Prostate gland (tissue), 2 donors: ENCODE data around the gene E2F4. TPM values are rescaled to one million over a fixed set of nuclear protein-coding genes. Genes with fewer than 3 reads are reported as not detected.

Experiments
- DNase-seq: peaks from one replicate; pipeline ENCODE4 v3.0.0-alpha.2; 2019; ENCODE audit warnings: low spot score
- H3K27ac ChIP-seq, 2 donors: fragments of 200-600 bp; sonication (generic); 2 replicates each; pipeline ENCODE4 v1.5.1; 2017 to 2019
- H3K27me3 ChIP-seq: fragments of 200-600 bp; sonication (generic); replicated peaks from 2 replicates; pipeline ENCODE4 v1.5.1; 2019; ENCODE audit not compliant: insufficient read depth
- H3K36me3 ChIP-seq, 2 donors: fragments of 200-600 bp; sonication (generic); 1 replicate in 1 of 2; 2 replicates in 1 of 2; pipeline versions ENCODE4 v1.5.1 to v1.8.1; 2017 to 2019
- H3K4me1 ChIP-seq: fragments of 200-600 bp; sonication (generic); replicated peaks from 2 replicates; pipeline ENCODE4 v1.5.1; 2019
- H3K4me3 ChIP-seq, 2 donors: fragments of 200-600 bp; sonication (generic); 2 replicates each; pipeline ENCODE4 v1.5.1; 2017 to 2019
- H3K9me3 ChIP-seq: fragments of 200-600 bp; sonication (generic); 2 replicates; pipeline ENCODE4 v1.5.1; 2017
- CTCF ChIP-seq, 4 experiments: fragments of 200-600 bp in 2 of 4; fragments of 450-650 bp in 2 of 4; sonication (generic) in 2 of 4; IDR thresholded peaks; 1 replicate in 3 of 4; 2 replicates in 1 of 4; pipeline ENCODE4 v1.5.1; 2016 to 2019; ENCODE audit warnings: antibody characterized with exemption in 4 of 4, mild to moderate bottlenecking in 2 of 4, moderate library complexity in 2 of 4
- POLR2A ChIP-seq: fragments of 450-650 bp; IDR thresholded peaks from one replicate; pipeline ENCODE4 v1.6.1; 2016; ENCODE audit warnings: antibody characterized with exemption, mild to moderate bottlenecking
- POLR2AphosphoS5 ChIP-seq: sonication (generic); formaldehyde crosslinking; IDR thresholded peaks from one replicate; pipeline ENCODE4 v1.6.1; 2017; ENCODE audit warnings: antibody characterized with exemption
- WGBS: methylation state at CpG from one replicate; pipeline ENCODE4 v1.1.5; 2018; 5-methylcytosine and 5-hydroxymethylcytosine counted together
- intact Hi-C: fragments of 100-400 bp; cut with DNase I; formaldehyde crosslinking; loops from one replicate; pipeline ENCODE4 v1.14.2; 2022
- total RNA-seq, 2 donors: library from RNA; depleted of rRNA; stranded (reverse); fragments of >200 nt; gene quantifications; one replicate each; pipeline ENCODE4 v1.1.0, GENCODE V29; 2016

The E2F4 gene
- total RNA-seq, 2 donors from 2014 or later, result 91.6 to 105 TPM

DNA sequence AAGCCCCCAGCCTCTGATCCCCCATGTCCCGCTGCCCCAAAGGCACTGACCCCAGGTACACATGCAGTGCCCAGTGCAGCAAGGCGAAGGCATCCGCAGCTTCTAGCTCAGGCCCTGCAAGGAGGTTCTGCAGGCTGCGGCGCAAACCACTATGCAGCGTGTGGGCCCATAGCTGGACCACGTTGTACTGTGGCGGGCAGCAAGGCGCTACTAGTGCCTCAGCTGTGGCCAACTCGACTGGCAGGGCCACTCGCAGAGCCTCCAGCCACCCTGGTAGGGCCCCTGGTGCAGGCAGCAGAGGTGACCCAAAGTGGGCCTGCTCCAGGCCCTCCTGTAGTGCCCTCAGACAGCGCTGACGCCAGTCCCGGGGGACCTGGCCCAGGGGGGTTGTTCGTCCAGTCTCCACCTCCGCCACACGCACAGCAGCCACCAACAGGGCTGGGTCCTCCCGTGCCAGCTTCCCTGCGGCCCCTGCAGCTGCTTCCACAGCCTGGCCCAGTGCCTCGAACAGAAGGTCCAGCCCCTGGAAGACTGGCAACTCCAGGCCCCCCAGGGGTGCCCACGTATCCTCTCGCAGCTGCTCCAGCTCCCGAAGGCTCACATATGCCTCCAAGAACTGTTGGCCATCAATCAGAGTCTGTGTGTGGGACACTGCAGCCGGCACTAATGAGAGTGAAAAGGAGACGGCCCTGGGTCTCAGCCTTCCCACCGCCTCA lies 4.6 kb upstream of the E2F4 start:
- H3K4me1 ChIP-seq, result peaks cover 18% of the 10 kb centered on the region
- 92% methylated on average over 20 of the region's 26 CpGs for WGBS
- no peak overlapping the region for H3K4me3 ChIP-seq
- H3K27me3 ChIP-seq, result no peaks in the 10 kb centered on the region
- no peak overlapping the region for H3K27ac ChIP-seq
- intact Hi-C loops, result no loop called here
- DNase-seq, result no peak
- no peak for TF ChIP-seq CTCF (IDR thresholded peaks at IDR 0.05)
- H3K36me3 ChIP-seq, result no peaks in the 10 kb centered on the region
- no peaks in the 10 kb centered on the region for H3K9me3 ChIP-seq

DNA sequence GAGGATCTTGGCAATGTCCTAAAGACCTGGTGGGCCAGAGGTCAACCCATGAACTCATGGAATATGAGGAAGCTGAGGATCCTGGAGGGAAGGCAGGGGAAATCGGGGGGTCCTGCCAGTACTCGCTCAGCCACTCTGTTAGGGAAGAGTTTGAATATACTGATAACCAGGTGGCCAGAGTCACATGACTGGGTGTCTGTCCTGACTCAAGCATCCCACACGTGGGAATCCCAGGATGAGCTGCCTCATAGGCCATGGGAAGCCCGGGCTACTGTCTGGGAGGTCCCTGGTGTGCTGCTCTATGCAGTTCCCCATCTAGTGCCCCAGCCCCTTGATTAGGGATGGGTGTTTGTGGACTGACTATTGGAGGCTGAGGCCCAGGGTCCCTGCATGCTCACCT lies 3.6 kb upstream of the E2F4 start:
- no peak for DNase-seq
- Histone ChIP-seq H3K36me3 (no peaks in the 10 kb centered on the region), H3K9me3 (no peaks in the 10 kb centered on the region), H3K27ac (no peak overlapping the region), H3K4me3 (no peak overlapping the region), H3K27me3 (no peaks in the 10 kb centered on the region), H3K4me1 (peaks cover 27% of the 10 kb centered on the region)
- WGBS, result 84% methylated on average over 4 of the region's 4 CpGs
- no peak for TF ChIP-seq POLR2AphosphoS5
- TF ChIP-seq CTCF (IDR thresholded peaks at IDR 0.05), result no peak
- TF ChIP-seq POLR2A, result no peak
- intact Hi-C loops, result no loop called here

DNA sequence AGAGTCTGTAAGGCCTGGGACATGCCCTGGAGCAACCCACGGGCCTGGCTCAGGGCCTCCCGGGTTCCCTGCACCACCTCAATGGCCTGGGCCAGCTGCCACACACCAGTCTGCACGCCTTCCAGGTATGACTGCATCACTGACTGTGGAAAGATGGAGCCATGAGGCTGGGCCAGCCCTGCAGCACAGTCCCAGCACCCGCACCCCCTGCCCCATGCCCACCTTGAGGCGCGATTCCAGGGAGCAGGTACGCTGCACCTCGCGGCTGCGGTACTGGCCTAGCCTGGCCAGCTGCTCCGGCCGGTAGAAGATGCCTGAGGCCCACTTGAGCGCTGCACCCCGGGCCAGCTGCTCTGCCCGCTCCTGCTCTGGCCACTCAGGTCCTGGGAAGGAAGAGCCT lies 3.2 kb upstream of the E2F4 start:
- peaks cover 32% of the 10 kb centered on the region for H3K4me1 ChIP-seq
- DNase-seq, result no peak
- H3K4me3 ChIP-seq, result no peak overlapping the region
- no peak overlapping the region for H3K27ac ChIP-seq
- no peaks in the 10 kb centered on the region for H3K27me3 ChIP-seq
- no peaks in the 10 kb centered on the region for H3K36me3 ChIP-seq
- TF ChIP-seq POLR2A (no peak), CTCF (IDR thresholded peaks at IDR 0.05) (no peak), POLR2AphosphoS5 (no peak)
- WGBS, result 92% methylated on average over 14 of the region's 15 CpGs
- no peaks in the 10 kb centered on the region for H3K9me3 ChIP-seq
- intact Hi-C loops, result no loop called here

- Histone ChIP-seq H3K4me1 (peaks cover 23% of the 10 kb centered on the region), H3K4me3 (no peak within 1 kb of the TSS), H3K9me3 (no peaks in the 10 kb centered on the region), H3K27ac (no peak within 1 kb of the TSS), H3K36me3 (peaks cover 0 to 8% of the 10 kb centered on the region in 2 donors), H3K27me3 (no peaks in the 10 kb centered on the region)
- WGBS, result 37% methylated on average over 6 of the region's 6 CpGs
- no peak for DNase-seq
- TF ChIP-seq CTCF (IDR thresholded peaks at IDR 0.05), result no peak
- intact Hi-C loops, result no loop called here
These were observed 1.9 kb upstream of the E2F4 start, which contains the start of gene EXOC3L1 for GRCh38 chr16:67190041-67190440. Gene EXOC3L1 (minus strand): TSS chr16:67190136. CDS start chr16:67189676, 460 bp downstream.
